CD4-positive, alpha-beta T cell (primary cell): ENCODE results near the gene R3HDM1. TPM values are rescaled to one million over a fixed set of nuclear protein-coding genes. Genes with fewer than 3 reads are reported as not detected.
"Not testable (repeated sequence)": the region's sequence is repeated elsewhere in the genome, so short reads cannot be mapped to it uniquely, and the experiment has no call there.

Experiments
- ATAC-seq: fragments of 200-7000 bp; cut with Tn5 transposase; one replicate; pipeline ENCODE4 v1.10.0; 2022; ENCODE audit warnings: mild to moderate bottlenecking; ENCODE audit not compliant: poor library complexity
- CTCF ChIA-PET: fragments of 350-600 bp; sonication (Branson Sonifier 250); formaldehyde crosslinking; loops from one replicate; lab custom pipeline; 2021; ENCODE audit warnings: antibody characterized with exemption, inconsistent platforms; lab: Charles Lee
- POLR2A ChIA-PET: fragments of 350-600 bp; sonication (Branson Sonifier 250); formaldehyde crosslinking; loops from one replicate; lab custom pipeline; 2021; ENCODE audit warnings: antibody characterized with exemption, inconsistent platforms; lab: Charles Lee
- DNase-seq, 14 experiments: peaks; one replicate each; pipeline ENCODE4 v3.0.0-alpha.2; 2013 to 2020; ENCODE audit warnings: mixed read lengths in 2 of 14
- H3K27ac ChIP-seq, 2 donors: one replicate each; pipeline versions ENCODE4 v1.5.1 to v1.7.0; 2013; ENCODE audit warnings: low read length in 2 of 2, low read depth in 1 of 2, mild to moderate bottlenecking in 1 of 2
- H3K27me3 ChIP-seq, 2 experiments: 1 replicate in 1 of 2; 2 replicates in 1 of 2; pipeline versions ENCODE4 v1.6.1 to v1.7.0; 2013; ENCODE audit warnings: low read length in 2 of 2, control low read depth in 1 of 2, mild to moderate bottlenecking in 1 of 2, moderate library complexity in 1 of 2; ENCODE audit not compliant: insufficient read depth in 2 of 2, control insufficient read depth in 1 of 2
- H3K36me3 ChIP-seq: one replicate; pipeline ENCODE4 v1.6.1; 2013; ENCODE audit warnings: low read length, control low read depth; ENCODE audit not compliant: insufficient read depth
- H3K4me1 ChIP-seq: one replicate; pipeline ENCODE4 v1.6.1; 2013; ENCODE audit warnings: low read length, control low read depth; ENCODE audit not compliant: insufficient read depth
- H3K4me3 ChIP-seq: one replicate; pipeline ENCODE4 v1.5.1; 2013; ENCODE audit warnings: mild to moderate bottlenecking, low read length, moderate library complexity
- H3K9me3 ChIP-seq, 2 experiments: 1 replicate in 1 of 2; 2 replicates in 1 of 2; pipeline versions ENCODE4 v1.6.1 to v1.7.0; 2013; ENCODE audit warnings: low read length in 2 of 2, mild to moderate bottlenecking in 2 of 2, control low read depth in 1 of 2, moderate library complexity in 1 of 2; ENCODE audit not compliant: control insufficient read depth in 1 of 2, insufficient read depth in 1 of 2
- H3K27ac Mint-ChIP-seq: one replicate; pipeline ENCODE4 v1.8.0; 2020; ENCODE audit warnings: mixed read lengths
- H3K27me3 Mint-ChIP-seq: one replicate; pipeline ENCODE4 v1.8.0; 2021; ENCODE audit warnings: mixed read lengths
- H3K36me3 Mint-ChIP-seq: one replicate; pipeline ENCODE4 v1.8.0; 2021; ENCODE audit warnings: low read depth, mixed read lengths
- H3K4me1 Mint-ChIP-seq: one replicate; pipeline ENCODE4 v1.8.0; 2021; ENCODE audit warnings: low read depth, mixed read lengths
- H3K4me3 Mint-ChIP-seq: one replicate; pipeline ENCODE4 v1.8.0; 2020; ENCODE audit warnings: mild to moderate bottlenecking, mixed read lengths
- H3K9me3 Mint-ChIP-seq: one replicate; pipeline ENCODE4 v1.8.0; 2020; ENCODE audit warnings: mixed read lengths
- intact Hi-C, 2 experiments: fragments of 100-400 bp; cut with DNase I in 1 of 2; cut with micrococcal nuclease in 1 of 2; formaldehyde crosslinking; loops; one replicate each; pipeline versions ENCODE4 v1.15.1 to v1.9.0; 2023 to 2025; cut with DNase I, micrococcal nuclease
- total RNA-seq, 174 experiments: library from RNA in 2 of 174; stranded (reverse) in 2 of 174; gene quantifications; one replicate each; pipeline ENCODE4 v1.2.3 and lab custom pipeline; 2021 to 2026
- TF ChIP-seq, protein P1 (sequence below): fragments of 200-600 bp; IDR thresholded peaks from one replicate; pipeline ENCODE4 v1.8.0; 2022; ENCODE audit warnings: antibody characterized with exemption, mild to moderate bottlenecking

The R3HDM1 gene
- total RNA-seq, 2 experiments from 2014 or later = 39.7 to 41.4 TPM

DNA sequence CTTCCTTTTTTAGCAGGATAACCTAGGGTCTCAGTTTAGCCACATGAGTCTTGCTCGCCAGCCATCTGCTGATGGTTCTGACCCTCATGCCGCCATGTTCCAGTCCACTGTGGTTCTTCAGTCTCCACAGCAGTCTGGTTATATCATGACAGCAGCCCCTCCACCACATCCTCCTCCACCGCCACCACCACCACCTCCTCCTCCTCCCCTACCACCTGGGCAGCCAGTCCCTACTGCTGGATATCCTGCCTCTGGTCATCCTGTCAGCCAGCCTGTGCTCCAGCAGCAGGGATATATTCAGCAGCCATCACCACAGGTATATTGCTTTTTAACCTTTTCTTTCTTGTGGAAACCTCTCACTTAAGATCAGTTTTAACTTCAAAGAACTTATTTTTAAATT is 120.4 kb downstream of the R3HDM1 start:
- ATAC-seq (no peak), DNase-seq (no peak)
- Mint-ChIP-seq H3K4me1 (no peaks in the 10 kb centered on the region), H3K4me3 (no peak overlapping the region), H3K9me3 (no peaks in the 10 kb centered on the region), H3K27ac (no peak overlapping the region), H3K27me3 (no peaks in the 10 kb centered on the region), H3K36me3 (peaks cover 80% of the 10 kb centered on the region)
- intact Hi-C loops = no loop called here
- Histone ChIP-seq H3K36me3 (peaks cover 8% of the 10 kb centered on the region), H3K4me3 (no peak overlapping the region), H3K27me3 (no peaks in the 10 kb centered on the region), H3K9me3 (no peaks in the 10 kb centered on the region), H3K27ac (no peak overlapping the region), H3K4me1 (no peaks in the 10 kb centered on the region)
- ChIA-PET CTCF (no interaction called here), POLR2A (no interaction called here)
- TF ChIP-seq, protein P1, sequence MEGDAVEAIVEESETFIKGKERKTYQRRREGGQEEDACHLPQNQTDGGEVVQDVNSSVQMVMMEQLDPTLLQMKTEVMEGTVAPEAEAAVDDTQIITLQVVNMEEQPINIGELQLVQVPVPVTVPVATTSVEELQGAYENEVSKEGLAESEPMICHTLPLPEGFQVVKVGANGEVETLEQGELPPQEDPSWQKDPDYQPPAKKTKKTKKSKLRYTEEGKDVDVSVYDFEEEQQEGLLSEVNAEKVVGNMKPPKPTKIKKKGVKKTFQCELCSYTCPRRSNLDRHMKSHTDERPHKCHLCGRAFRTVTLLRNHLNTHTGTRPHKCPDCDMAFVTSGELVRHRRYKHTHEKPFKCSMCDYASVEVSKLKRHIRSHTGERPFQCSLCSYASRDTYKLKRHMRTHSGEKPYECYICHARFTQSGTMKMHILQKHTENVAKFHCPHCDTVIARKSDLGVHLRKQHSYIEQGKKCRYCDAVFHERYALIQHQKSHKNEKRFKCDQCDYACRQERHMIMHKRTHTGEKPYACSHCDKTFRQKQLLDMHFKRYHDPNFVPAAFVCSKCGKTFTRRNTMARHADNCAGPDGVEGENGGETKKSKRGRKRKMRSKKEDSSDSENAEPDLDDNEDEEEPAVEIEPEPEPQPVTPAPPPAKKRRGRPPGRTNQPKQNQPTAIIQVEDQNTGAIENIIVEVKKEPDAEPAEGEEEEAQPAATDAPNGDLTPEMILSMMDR = no peak

DNA sequence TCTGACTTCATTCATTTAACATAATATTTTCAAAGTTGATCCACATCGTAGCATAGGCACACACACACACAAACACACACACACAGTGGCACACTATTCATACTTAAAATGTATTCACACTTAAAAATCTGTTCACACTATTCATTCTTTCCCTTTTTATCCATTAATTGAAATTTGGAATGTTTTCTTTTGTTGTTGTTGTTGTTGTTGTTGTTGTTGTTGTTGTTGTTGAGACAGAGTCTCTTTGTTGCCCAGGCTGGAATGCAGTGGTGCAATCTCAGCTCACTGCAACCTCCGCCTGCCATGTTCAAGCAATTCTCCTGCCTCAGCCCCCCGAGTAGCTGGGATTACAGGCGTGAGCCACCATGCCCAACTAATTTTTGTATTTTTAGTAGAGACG is 123.0 kb downstream of the R3HDM1 start:
- ATAC-seq, POLR2A ChIA-PET, intact Hi-C loops: not testable (repeated sequence)

DNA sequence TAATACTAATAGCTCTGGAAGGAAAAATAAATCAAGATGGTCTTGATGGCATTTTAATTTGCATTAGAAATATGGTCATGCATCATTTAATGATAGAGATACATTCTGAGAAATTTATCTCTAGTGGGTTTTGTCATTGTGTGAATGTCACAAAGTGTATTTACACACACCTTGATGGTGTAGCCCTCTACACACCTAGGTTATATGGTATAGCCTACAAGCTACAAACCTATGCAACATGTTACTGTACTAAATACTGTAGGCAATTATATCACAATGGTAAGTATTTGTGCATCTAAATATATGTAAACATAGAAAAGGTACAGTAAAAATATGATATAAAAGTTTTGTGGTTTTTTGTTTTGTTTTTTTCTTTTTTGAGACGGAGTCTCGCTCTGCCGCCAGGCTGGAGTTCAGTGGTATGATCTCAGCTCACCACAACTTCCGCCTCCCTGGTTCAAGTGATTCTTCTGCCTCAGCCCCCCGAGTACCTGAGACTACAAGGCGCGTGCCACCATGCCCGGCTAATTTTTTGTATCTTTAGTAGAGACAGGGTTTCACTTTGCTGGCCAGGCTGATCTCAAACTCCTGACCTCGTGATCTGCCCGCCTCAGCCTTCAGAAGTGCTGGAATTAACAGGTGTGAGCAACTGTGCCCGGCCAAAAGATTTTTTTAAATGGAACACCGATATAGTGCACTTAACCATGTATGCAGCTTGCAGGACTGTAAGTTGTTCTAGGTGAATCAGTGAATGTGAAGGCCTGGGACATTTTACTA is 126.7 kb downstream of the R3HDM1 start:
- no peak overlapping the region for H3K27ac ChIP-seq
- peaks cover 17% of the 10 kb centered on the region for H3K4me1 Mint-ChIP-seq

More for the DNA sequence above, 123.0 kb downstream of the R3HDM1 start:
- H3K4me3 ChIP-seq, H3K9me3 Mint-ChIP-seq, H3K4me3 Mint-ChIP-seq, H3K36me3 ChIP-seq, H3K27me3 Mint-ChIP-seq, H3K27ac ChIP-seq, DNase-seq, H3K27me3 ChIP-seq, CTCF ChIA-PET, H3K4me1 ChIP-seq, H3K9me3 ChIP-seq: not testable (repeated sequence)
- Mint-ChIP-seq H3K36me3 (peaks cover 79% of the 10 kb centered on the region), H3K4me1 (peaks cover 13% of the 10 kb centered on the region), H3K27ac (peak overlapping the region; percentile 40)

More for the DNA sequence above, 126.7 kb downstream of the R3HDM1 start:
- Mint-ChIP-seq H3K27ac (peak overlapping the region; percentile 93), H3K4me3 (peak overlapping the region; percentile 86), H3K9me3 (no peaks in the 10 kb centered on the region), H3K36me3 (peaks cover 72% of the 10 kb centered on the region), H3K27me3 (no peaks in the 10 kb centered on the region)
- ChIA-PET CTCF (interaction anchor here (1.0 to 1.4 kb wide), 2 partner anchors 45 to 52 kb away, joined by 3 to 4 read pairs; no protein-coding TSS in a partner anchor), POLR2A (interaction anchor here (0.9 to 1.9 kb wide), 5 partner anchors 12 to 740 kb away, joined by 3 to 12 read pairs (median 5); partner anchors contain the start of genes CCNT2, R3HDM1, UBXN4 and ZRANB3)
- no peaks in the 10 kb centered on the region for H3K9me3 ChIP-seq
- peaks cover 14% of the 10 kb centered on the region for H3K36me3 ChIP-seq
- TF ChIP-seq, protein P1 = no peak
- DNase-seq (peak; percentile 32 to 76 (median 55)), ATAC-seq (peak; percentile 93)
- no peaks in the 10 kb centered on the region for H3K27me3 ChIP-seq
- H3K4me3 ChIP-seq = peak overlapping the region; percentile 30
- no peaks in the 10 kb centered on the region for H3K4me1 ChIP-seq
- intact Hi-C loops = loop anchor here in 1 of 2 experiments (5.0 kb wide), 1 partner anchor 126 kb away; the partner anchor contains the start of genes R3HDM1 and ZRANB3
